Naive thymus-derived CD4-positive, alpha-beta T cell (primary cell): Measurements from ENCODE around the gene DCTN4. TPM values are rescaled to one million over a fixed set of nuclear protein-coding genes. Genes with fewer than 3 reads are reported as not detected.
A peak's percentile ranks its signal among the peaks of the same experiment; 100 is the strongest.

ENCODE experiments used
- ATAC-seq: fragments of 150-1000 bp; cut with Tn5 transposase; 2 replicates; pipeline ENCODE4 v1.10.0; 2021; ENCODE audit warnings: mild to moderate bottlenecking, moderate library complexity
- CTCF ChIA-PET: fragments of 350-600 bp; sonication (Branson Sonifier 250); formaldehyde crosslinking; loops from one replicate; lab custom pipeline; 2021; ENCODE audit warnings: antibody characterized with exemption; lab: Charles Lee
- POLR2A ChIA-PET: fragments of 350-600 bp; sonication (Branson Sonifier 250); formaldehyde crosslinking; loops from one replicate; lab custom pipeline; 2021; ENCODE audit warnings: antibody characterized with exemption, inconsistent platforms; lab: Charles Lee
- DNase-seq, 9 donors: peaks; one replicate each; pipeline versions ENCODE4 v3.0.0 to v3.0.0-alpha.2; 2020 to 2022; ENCODE audit warnings: mixed read lengths in 1 of 9
- H3K27ac ChIP-seq: one replicate; pipeline ENCODE4 v1.7.0; 2013; ENCODE audit warnings: mild to moderate bottlenecking, low read depth, low read length, moderate library complexity
- H3K27me3 ChIP-seq, 2 donors: one replicate each; pipeline ENCODE4 v1.7.0; 2013; ENCODE audit warnings: low read length in 2 of 2, mild to moderate bottlenecking in 2 of 2, moderate library complexity in 2 of 2; ENCODE audit not compliant: control insufficient read depth in 2 of 2, insufficient read depth in 2 of 2
- H3K36me3 ChIP-seq, 3 experiments: 1 replicate in 2 of 3; 2 replicates in 1 of 3; pipeline ENCODE4 v1.7.0; 2013; ENCODE audit warnings: low read length in 3 of 3, mild to moderate bottlenecking in 3 of 3, moderate library complexity in 1 of 3; ENCODE audit not compliant: insufficient read depth in 3 of 3, control insufficient read depth in 2 of 3
- H3K4me1 ChIP-seq, 2 donors: one replicate each; pipeline ENCODE4 v1.7.0; 2013; ENCODE audit warnings: low read length in 2 of 2, mild to moderate bottlenecking in 2 of 2, moderate library complexity in 1 of 2; ENCODE audit not compliant: control insufficient read depth in 2 of 2, insufficient read depth in 2 of 2
- H3K4me3 ChIP-seq: 2 replicates; pipeline ENCODE4 v1.7.0; 2013; ENCODE audit warnings: mild to moderate bottlenecking, low read length
- H3K9me3 ChIP-seq, 3 experiments: 1 replicate in 2 of 3; 2 replicates in 1 of 3; pipeline ENCODE4 v1.7.0; 2013; ENCODE audit warnings: low read length in 3 of 3; ENCODE audit not compliant: control insufficient read depth in 2 of 3
- H3K27ac Mint-ChIP-seq, 9 donors: one replicate each; pipeline ENCODE4 v1.8.0; 2020 to 2022; ENCODE audit warnings: mixed read lengths in 9 of 9, mild to moderate bottlenecking in 8 of 9, moderate library complexity in 5 of 9, inconsistent platforms in 2 of 9
- H3K27me3 Mint-ChIP-seq, 5 donors: one replicate each; pipeline ENCODE4 v1.8.0; 2021 to 2022; ENCODE audit warnings: mixed read lengths in 5 of 5, mild to moderate bottlenecking in 1 of 5
- H3K36me3 Mint-ChIP-seq, 5 donors: one replicate each; pipeline ENCODE4 v1.8.0; 2020 to 2022; ENCODE audit warnings: mixed read lengths in 5 of 5, mild to moderate bottlenecking in 3 of 5, inconsistent platforms in 1 of 5
- H3K4me1 Mint-ChIP-seq, 7 donors: one replicate each; pipeline ENCODE4 v1.8.0; 2020 to 2022; ENCODE audit warnings: mixed read lengths in 7 of 7, mild to moderate bottlenecking in 3 of 7, inconsistent platforms in 1 of 7
- H3K4me3 Mint-ChIP-seq, 10 donors: one replicate each; pipeline ENCODE4 v1.8.0; 2020 to 2022; ENCODE audit warnings: mild to moderate bottlenecking in 10 of 10, mixed read lengths in 10 of 10, moderate library complexity in 6 of 10, inconsistent platforms in 2 of 10
- H3K9me3 Mint-ChIP-seq, 11 donors: one replicate each; pipeline ENCODE4 v1.8.0; 2020 to 2022; ENCODE audit warnings: mixed read lengths in 11 of 11, mild to moderate bottlenecking in 4 of 11, inconsistent platforms in 1 of 11, moderate library complexity in 1 of 11
- intact Hi-C, 2 donors: fragments of 100-400 bp; cut with micrococcal nuclease; formaldehyde crosslinking; loops; one replicate each; pipeline ENCODE4 v1.15.1; 2023
- polyA plus RNA-seq, 2 donors: library from polyadenylated mRNA; unstranded; fragments of 300-500 nt; fragmentation: Illumina TruSeq; gene quantifications; one replicate each; pipeline ENCODE4 v1.2.3, GENCODE V29; 2021
- total RNA-seq, 6 experiments: library from RNA in 5 of 6; stranded (reverse) in 5 of 6; gene quantifications; 1 replicate in 5 of 6; 2 replicates in 1 of 6; pipeline ENCODE4 v1.2.3 and lab custom pipeline; 2021 to 2026

Gene DCTN4
- total and polyA plus RNA-seq, 7 experiments from 2014 or later = 9.5 to 88.2 (median 46.8) TPM

DNA sequence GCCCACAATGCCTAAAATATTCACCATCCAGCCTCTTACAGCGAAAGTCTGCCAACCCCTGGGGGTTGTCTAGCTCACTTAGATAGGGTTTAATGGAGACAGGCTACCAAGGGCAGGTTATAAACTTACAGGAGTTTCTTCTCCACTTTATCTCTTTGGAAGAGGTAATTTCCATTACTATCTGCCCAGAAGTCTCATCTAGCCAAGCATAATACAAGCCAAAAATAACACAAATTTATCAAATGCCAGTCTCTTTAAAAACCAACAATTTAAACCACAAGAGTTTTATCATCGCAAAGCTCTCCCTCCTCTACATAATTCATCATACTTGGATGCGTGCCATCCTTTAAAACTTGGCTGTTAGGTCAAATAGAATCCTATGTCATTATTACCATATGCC, 64.2 kb downstream of the DCTN4 start:
- Histone ChIP-seq H3K27ac (no peak overlapping the region), H3K36me3 (peaks cover 44 to 86% (median 59%) of the 10 kb centered on the region in 3 experiments), H3K9me3 (no peaks in the 10 kb centered on the region), H3K4me3 (no peak overlapping the region), H3K4me1 (peaks cover 5 to 7% of the 10 kb centered on the region in 2 donors), H3K27me3 (no peaks in the 10 kb centered on the region)
- intact Hi-C loops = no loop called here
- peak overlapping the region in 1 of 9 donors; percentile 17 for H3K27ac Mint-ChIP-seq
- ChIA-PET CTCF (interaction anchor here (1.5 kb wide), 1 partner anchor 13 kb away, joined by 3 read pairs; no protein-coding TSS in a partner anchor), POLR2A (interaction anchor here (0.6 kb wide), 1 partner anchor 168 kb away, joined by 3 read pairs; no protein-coding TSS in a partner anchor)
- peaks cover 0 to 7% (median 0%) of the 10 kb centered on the region in 7 donors for H3K4me1 Mint-ChIP-seq
- peaks cover 14 to 60% (median 30%) of the 10 kb centered on the region in 5 donors for H3K36me3 Mint-ChIP-seq
- ATAC-seq = no peak
- H3K27me3 Mint-ChIP-seq = no peaks in the 10 kb centered on the region
- DNase-seq = no peak
- H3K9me3 Mint-ChIP-seq = peaks cover 0 to 2% (median 0%) of the 10 kb centered on the region in 11 donors
- no peak overlapping the region for H3K4me3 Mint-ChIP-seq

DNA sequence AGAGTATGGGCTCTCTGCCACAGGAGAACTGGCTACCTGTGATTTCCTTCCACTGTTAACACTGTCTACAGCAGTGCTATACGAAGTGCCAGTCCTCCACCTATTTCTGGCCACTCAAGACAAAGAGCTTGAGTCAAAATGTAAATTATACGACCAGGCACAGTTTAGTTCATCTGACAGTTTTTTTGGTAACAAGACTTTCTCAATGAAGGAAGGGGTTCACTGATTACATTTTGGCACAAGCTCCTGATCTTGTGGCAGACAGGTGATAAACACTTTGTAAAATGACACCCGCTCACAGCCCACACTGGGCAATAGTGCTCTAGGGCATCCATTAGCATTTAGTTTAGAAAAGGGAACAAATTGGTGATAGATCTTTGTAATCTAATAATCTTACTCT, 66.5 kb downstream of the DCTN4 start:
- Mint-ChIP-seq H3K4me1 (no peaks in the 10 kb centered on the region), H3K36me3 (peaks cover 19 to 53% (median 30%) of the 10 kb centered on the region in 5 donors), H3K27me3 (no peaks in the 10 kb centered on the region), H3K27ac (peak overlapping the region in 3 of 9 donors; percentile 16 to 71 (median 16)), H3K4me3 (no peak overlapping the region), H3K9me3 (peaks cover 0 to 2% (median 0%) of the 10 kb centered on the region in 11 donors)
- H3K36me3 ChIP-seq = peaks cover 38 to 71% (median 53%) of the 10 kb centered on the region in 3 experiments
- ChIA-PET CTCF (no interaction called here), POLR2A (no interaction called here)
- DNase-seq (no peak), ATAC-seq (no peak)
- H3K27me3 ChIP-seq = no peaks in the 10 kb centered on the region
- H3K27ac ChIP-seq = no peak overlapping the region
- no peak overlapping the region for H3K4me3 ChIP-seq
- H3K4me1 ChIP-seq = no peaks in the 10 kb centered on the region
- intact Hi-C loops = no loop called here
- no peaks in the 10 kb centered on the region for H3K9me3 ChIP-seq

DNA sequence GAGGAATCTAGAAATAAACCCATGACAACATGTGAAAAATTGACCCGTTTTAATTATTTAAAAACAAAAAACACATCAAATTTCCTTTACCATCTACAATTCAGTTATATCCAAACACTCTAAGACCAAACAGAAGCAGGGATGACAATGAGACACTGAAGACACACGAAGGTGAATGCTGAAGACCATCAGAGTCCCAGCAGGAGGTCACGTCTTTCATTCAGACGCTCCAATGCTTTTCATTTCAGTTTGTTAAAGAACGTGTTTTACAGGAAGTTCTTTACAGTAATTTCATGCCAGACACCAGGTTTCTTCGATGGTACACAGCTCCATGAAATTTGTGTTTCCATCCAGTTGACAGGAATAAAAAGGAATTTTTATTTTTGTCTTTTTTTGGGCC, 68.1 kb downstream of the DCTN4 start:
- intact Hi-C loops = no loop called here
- ChIA-PET POLR2A (interaction anchor here (1.1 to 1.3 kb wide), 2 partner anchors 10 to 92 kb away, joined by 3 read pairs; no protein-coding TSS in a partner anchor), CTCF (no interaction called here)
- peaks cover 27 to 61% (median 39%) of the 10 kb centered on the region in 3 experiments for H3K36me3 ChIP-seq
- ATAC-seq (no peak), DNase-seq (no peak)
- Mint-ChIP-seq H3K36me3 (peaks cover 16 to 50% (median 25%) of the 10 kb centered on the region in 5 donors), H3K4me1 (no peaks in the 10 kb centered on the region), H3K4me3 (no peak overlapping the region), H3K27ac (peak overlapping the region in 1 of 9 donors; percentile 21), H3K9me3 (no peaks in the 10 kb centered on the region), H3K27me3 (no peaks in the 10 kb centered on the region)
- no peaks in the 10 kb centered on the region for H3K9me3 ChIP-seq
- no peaks in the 10 kb centered on the region for H3K4me1 ChIP-seq
- H3K27me3 ChIP-seq = no peaks in the 10 kb centered on the region
- H3K27ac ChIP-seq = no peak overlapping the region
- no peak overlapping the region for H3K4me3 ChIP-seq

DNA sequence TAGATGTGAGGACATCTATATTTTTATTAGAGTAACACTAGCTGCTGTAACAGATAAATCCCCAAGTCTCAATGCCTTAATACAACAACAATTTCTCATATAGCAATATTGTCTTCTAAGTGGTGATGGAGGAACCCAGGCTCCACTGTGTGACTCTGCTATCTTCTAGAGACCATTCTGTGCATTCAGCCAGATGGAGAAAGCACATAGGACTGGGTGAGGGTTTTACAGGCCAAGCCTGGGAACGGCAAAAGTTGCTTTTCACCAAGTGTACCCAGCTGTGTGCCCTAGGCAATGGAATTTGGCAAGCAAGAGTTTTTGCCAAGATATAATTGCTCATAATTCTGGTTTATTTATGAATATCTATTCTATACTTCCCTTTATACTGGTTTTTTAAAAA, 69.7 kb downstream of the DCTN4 start:
- Histone ChIP-seq H3K36me3 (peaks cover 14 to 44% (median 23%) of the 10 kb centered on the region in 3 experiments), H3K27ac (no peak overlapping the region), H3K4me3 (no peak overlapping the region), H3K27me3 (no peaks in the 10 kb centered on the region), H3K4me1 (no peaks in the 10 kb centered on the region), H3K9me3 (no peaks in the 10 kb centered on the region)
- intact Hi-C loops = no loop called here
- no peaks in the 10 kb centered on the region for H3K4me1 Mint-ChIP-seq
- peak overlapping the region in 1 of 9 donors; percentile 6 for H3K27ac Mint-ChIP-seq
- H3K36me3 Mint-ChIP-seq = peaks cover 11 to 44% (median 24%) of the 10 kb centered on the region in 5 donors
- ChIA-PET POLR2A (interaction anchor here (2.1 kb wide), 1 partner anchor 11 kb away, joined by 6 read pairs; the partner anchor contains the start of gene RBM22), CTCF (no interaction called here)
- H3K9me3 Mint-ChIP-seq = no peaks in the 10 kb centered on the region
- DNase-seq (no peak), ATAC-seq (no peak)
- H3K27me3 Mint-ChIP-seq = no peaks in the 10 kb centered on the region
- no peak overlapping the region for H3K4me3 Mint-ChIP-seq

DNA sequence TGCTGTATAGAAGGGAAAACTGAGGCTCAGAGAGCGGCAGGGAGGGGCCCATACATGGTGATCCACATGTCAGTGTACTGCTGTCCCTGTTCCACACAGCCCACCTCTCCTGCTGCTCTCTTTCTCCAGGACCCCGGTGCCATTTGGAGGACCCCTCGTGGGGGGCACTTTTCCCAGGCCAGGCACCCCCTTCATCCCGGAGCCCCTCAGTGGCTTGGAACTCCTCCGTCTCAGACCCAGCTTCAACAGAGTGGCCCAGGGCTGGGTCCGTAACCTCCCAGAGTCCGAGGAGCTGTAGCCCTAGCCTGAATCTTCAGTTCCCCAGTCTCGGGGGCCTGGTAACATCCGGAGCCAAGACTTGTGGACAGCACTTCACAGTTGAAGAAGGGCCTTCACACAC, 82.2 kb downstream of the DCTN4 start:
- CTCF ChIA-PET = no interaction called here
- peaks cover 0 to 15% (median 9%) of the 10 kb centered on the region in 5 donors for H3K36me3 Mint-ChIP-seq
- no peaks in the 10 kb centered on the region for H3K36me3 ChIP-seq
- peaks cover 0 to 8% (median 0%) of the 10 kb centered on the region in 5 donors for H3K27me3 Mint-ChIP-seq
- peaks cover 2 to 4% of the 10 kb centered on the region in 2 donors for H3K4me1 ChIP-seq
- H3K4me3 Mint-ChIP-seq = no peak overlapping the region
- H3K27ac ChIP-seq = no peak overlapping the region
- intact Hi-C loops = no loop called here
- peaks cover 0 to 3% of the 10 kb centered on the region in 2 donors for H3K27me3 ChIP-seq
- ATAC-seq (no peak), DNase-seq (no peak)
- no peak overlapping the region for H3K4me3 ChIP-seq
- peaks cover 5 to 7% (median 6%) of the 10 kb centered on the region in 7 donors for H3K4me1 Mint-ChIP-seq
- peaks cover 0 to 1% (median 0%) of the 10 kb centered on the region in 11 donors for H3K9me3 Mint-ChIP-seq
- no peak overlapping the region for H3K27ac Mint-ChIP-seq
- no peaks in the 10 kb centered on the region for H3K9me3 ChIP-seq
- POLR2A ChIA-PET = no interaction called here

DNA sequence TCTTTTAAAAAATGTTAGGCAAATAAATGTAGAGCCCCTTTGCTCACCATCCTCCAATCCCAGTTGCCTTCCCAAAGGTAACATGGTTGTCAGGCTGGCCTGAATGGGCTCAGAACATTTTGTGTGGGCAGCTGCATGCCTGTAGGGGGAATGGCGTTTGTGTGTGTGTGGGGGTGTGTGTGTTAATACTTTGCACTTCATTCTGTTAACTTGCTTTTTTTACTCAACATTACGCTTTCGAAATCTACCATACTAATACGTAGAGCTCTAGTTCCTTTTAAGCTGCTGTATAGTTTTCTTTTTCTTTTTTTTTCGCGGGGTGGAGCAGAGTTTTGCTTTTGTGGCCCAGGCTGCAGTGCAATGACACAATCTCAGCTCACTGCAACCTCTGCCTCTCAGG, 83.7 kb downstream of the DCTN4 start:
- peaks cover 0 to 3% (median 2%) of the 10 kb centered on the region in 5 donors for H3K36me3 Mint-ChIP-seq

More for the DNA sequence above, 83.7 kb downstream of the DCTN4 start:
- Histone ChIP-seq H3K4me1 (peaks cover 2 to 9% of the 10 kb centered on the region in 2 donors), H3K9me3 (no peaks in the 10 kb centered on the region), H3K36me3 (no peaks in the 10 kb centered on the region), H3K27me3 (peaks cover 3 to 4% of the 10 kb centered on the region in 2 donors), H3K4me3 (no peak overlapping the region), H3K27ac (no peak overlapping the region)
- Mint-ChIP-seq H3K4me1 (peaks cover 0 to 16% (median 11%) of the 10 kb centered on the region in 7 donors), H3K9me3 (no peaks in the 10 kb centered on the region), H3K27me3 (peaks cover 9 to 23% (median 13%) of the 10 kb centered on the region in 5 donors), H3K4me3 (no peak overlapping the region), H3K27ac (no peak overlapping the region)
- ATAC-seq = no peak
- ChIA-PET CTCF (no interaction called here), POLR2A (no interaction called here)
- intact Hi-C loops = no loop called here
- DNase-seq = no peak
